GM13976 (cell line): Measurements from ENCODE around the gene HOXC9.

Source experiments
- DNase-seq: peaks from one replicate; pipeline ENCODE4 v3.0.0; 2012; ENCODE audit warnings: low spot score
- CTCF ChIP-seq: IDR thresholded peaks from 2 replicates; pipeline ENCODE4 v1.5.1; 2012; ENCODE audit warnings: borderline replicate concordance, mild to moderate bottlenecking; ENCODE audit not compliant: insufficient read depth; ENCODE audit errors: extremely low read depth, missing control alignments, control extremely low read depth
- in situ Hi-C: fragments of 300-500 bp; cut with MboI; formaldehyde crosslinking; loops from one replicate; pipeline ENCODE4 v1.12.0; 2022; ENCODE audit warnings: low sequenced_read_pairs, mixed read lengths, inconsistent platforms; ENCODE audit not compliant: unreplicated experiment

The HOXC9 gene

DNA sequence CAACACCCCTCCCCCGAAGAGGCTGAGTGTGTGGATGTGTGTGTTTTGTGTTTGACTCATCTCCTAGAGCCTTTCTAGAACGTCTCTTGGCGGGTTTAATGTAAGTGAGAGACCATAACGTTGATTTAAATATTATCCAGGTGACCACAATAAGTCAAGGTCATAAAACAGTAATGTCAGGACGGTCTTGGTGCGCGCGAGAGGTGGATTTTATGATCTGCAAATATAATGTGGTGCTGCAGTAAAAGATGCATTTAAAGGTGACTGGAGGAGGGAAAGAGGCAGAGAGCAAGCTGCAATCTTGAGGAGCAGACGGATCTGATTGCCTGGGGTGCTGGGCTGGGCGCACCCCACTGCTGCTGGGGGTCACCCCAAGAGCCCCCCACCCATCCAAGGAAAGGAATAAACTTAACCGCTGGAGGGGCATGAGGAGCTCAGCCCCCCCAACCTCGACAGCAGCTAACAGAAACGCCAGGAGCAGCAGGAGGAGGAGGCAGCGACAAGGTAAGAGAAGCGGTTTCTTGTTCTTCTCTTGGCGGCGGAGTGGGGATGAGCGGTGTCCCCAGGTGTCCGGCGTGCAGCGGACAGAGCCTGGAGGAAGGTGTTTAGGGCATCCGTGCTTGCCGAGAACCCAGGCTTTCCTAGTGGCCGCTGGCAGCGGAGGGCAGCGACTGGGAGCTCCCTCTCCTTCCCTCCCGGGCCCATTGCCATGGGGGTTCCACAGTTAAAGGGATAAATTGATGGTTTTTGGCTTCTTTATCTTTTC lies 9.5 kb upstream of the HOXC9 start:
- no peak for DNase-seq
- TF ChIP-seq CTCF, result no peak
- in situ Hi-C loops, result no loop called here

DNA sequence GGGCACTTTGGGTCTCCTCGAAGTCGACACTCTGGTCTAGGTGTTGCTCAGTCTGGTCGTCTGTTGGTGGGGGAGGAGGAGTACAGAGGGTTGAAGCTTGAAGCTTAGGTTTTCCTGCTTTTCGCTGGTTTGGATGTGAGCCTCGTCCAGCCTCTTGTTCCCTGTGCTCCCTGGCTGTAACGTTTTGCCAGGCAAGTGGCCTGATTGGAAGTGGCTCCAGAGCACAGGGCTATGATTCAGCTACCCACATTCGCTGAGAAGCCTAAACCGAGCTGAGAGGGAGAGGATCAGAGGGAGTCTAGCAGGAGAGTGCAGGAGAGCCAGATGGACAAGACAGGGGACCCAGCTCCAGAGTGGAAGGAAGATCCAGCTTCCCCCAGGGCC lies 8.9 kb upstream of the HOXC9 start:
- DNase-seq, result no peak
- in situ Hi-C loops, result no loop called here
- TF ChIP-seq CTCF, result no peak

DNA sequence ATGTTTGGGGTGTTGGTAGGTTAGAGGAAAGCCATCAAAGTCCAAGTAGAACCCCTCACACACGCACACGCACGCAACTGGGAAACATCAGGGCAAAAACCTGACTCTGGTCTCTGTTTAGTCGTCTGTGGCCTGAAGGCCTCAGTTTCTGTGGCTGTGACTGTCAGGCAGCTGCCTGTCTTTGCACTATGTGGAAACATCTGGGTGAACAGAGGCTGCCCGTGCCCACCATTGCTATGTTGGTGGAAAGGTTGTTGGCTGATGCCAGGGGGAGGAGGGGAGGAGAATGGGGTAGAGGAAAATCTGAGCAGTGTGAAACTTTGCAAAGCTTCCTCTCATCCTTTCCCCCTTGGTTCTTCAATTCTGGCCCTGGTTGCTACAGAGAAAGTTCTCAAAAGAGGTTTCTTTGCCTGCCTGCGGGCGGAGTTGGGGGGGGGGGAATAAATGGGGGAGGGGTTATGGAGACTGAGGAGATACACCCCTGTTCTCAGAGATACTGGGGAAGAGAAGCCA lies 7.5 kb upstream of the HOXC9 start:
- in situ Hi-C loops, result no loop called here
- DNase-seq, result no peak
- TF ChIP-seq CTCF, result no peak

DNA sequence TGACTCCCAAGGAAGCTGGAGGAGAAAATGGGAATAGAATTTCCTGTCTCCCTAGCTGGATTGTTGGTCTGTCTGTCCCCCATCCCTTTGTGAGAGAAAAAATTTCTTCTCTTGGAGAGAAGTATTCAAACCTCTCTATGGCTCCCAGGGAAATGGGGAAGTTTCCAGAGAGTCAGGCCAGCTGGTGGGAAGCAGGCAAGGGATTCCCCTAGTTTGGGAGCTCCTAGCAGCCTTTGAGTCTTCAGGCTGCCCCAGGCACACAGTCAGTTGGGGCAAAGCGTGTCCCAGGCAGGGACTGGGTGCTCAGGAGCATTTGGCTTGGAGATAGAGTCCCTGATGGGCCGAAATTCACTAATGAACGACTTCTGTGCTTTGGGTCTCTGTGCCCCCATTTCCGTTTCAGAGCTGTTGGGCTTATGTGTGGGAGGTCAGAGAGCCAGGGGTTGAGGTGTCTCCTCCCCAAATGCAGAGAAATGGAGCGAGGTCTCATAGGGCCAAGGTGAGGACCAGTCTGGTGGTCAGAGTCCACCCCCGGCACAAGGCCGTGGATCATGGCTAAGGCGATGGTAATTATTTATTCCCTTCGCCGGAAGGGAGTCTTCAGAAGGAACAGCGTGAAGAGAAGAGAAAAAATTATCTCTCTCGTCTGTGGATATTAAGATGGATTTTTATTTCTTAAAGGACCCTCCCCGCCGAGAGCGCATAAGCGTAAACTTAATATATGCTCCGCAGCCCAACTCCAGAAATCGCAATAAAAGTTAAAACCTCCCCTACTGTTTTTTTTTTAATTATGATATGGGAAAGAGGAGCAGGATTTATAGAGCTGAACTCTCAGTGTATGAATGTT lies 6.6 kb upstream of the HOXC9 start:
- no peak for DNase-seq
- no peak for TF ChIP-seq CTCF
- in situ Hi-C loops, result no loop called here

GRCh38 chr12:53994009-53994263 lies 6.0 kb upstream of the HOXC9 start:
- in situ Hi-C loops, result no loop called here
- no peak for DNase-seq

More at GRCh38 chr12:53994009-53994263, 6.0 kb upstream of the HOXC9 start:
- TF ChIP-seq CTCF, result no peak
